GOT3 (cell line): ENCODE measurements around the gene ARL4C.
"Not testable (repeated sequence)": the region's sequence is repeated elsewhere in the genome, so short reads cannot be mapped to it uniquely, and the experiment has no call there.

Source experiments
- DNase-seq: peaks from one replicate; lab custom pipeline; 2025; ENCODE audit warnings: mixed read lengths; lab: John Stamatoyannopoulos, UW

ARL4C gene

GRCh38 chr2:234476766-234477165 is 20.1 kb downstream of the ARL4C start:
- no peak for DNase-seq

GRCh38 chr2:234474654-234475053 is 22.2 kb downstream of the ARL4C start:
- no peak for DNase-seq

GRCh38 chr2:234472155-234472554 is 24.7 kb downstream of the ARL4C start:
- no peak for DNase-seq

GRCh38 chr2:234469972-234470371 is 26.9 kb downstream of the ARL4C start:
- DNase-seq, result no peak

GRCh38 chr2:234469251-234469845 is 27.5 kb downstream of the ARL4C start:
- no peak for DNase-seq

- no peak for DNase-seq
Observed at GRCh38 chr2:234468503-234468902, 28.4 kb downstream of the ARL4C start.

- DNase-seq, result no peak
Observed at GRCh38 chr2:234467289-234467688, 29.6 kb downstream of the ARL4C start.

- DNase-seq, result no peak
Observed at GRCh38 chr2:234464291-234464645, 32.6 kb downstream of the ARL4C start.

GRCh38 chr2:234463626-234464290 is 33.1 kb downstream of the ARL4C start:
- no peak for DNase-seq

GRCh38 chr2:234462218-234462992 is 34.5 kb downstream of the ARL4C start:
- no peak for DNase-seq

- no peak for DNase-seq
Observed at GRCh38 chr2:234459401-234460009, 37.4 kb downstream of the ARL4C start.

- DNase-seq, result no peak
Observed at GRCh38 chr2:234458466-234458865, 38.4 kb downstream of the ARL4C start.

GRCh38 chr2:234457421-234457820 is 39.5 kb downstream of the ARL4C start:
- DNase-seq, result no peak

GRCh38 chr2:234455246-234455645 is 41.6 kb downstream of the ARL4C start:
- not testable (repeated sequence) for DNase-seq

GRCh38 chr2:234454433-234454832 is 42.4 kb downstream of the ARL4C start:
- DNase-seq, result no peak

GRCh38 chr2:234453216-234453615 is 43.7 kb downstream of the ARL4C start:
- no peak for DNase-seq

GRCh38 chr2:234451852-234452625 is 44.8 kb downstream of the ARL4C start:
- DNase-seq, result no peak

- no peak for DNase-seq
Observed at GRCh38 chr2:234451242-234451641, 45.6 kb downstream of the ARL4C start.

GRCh38 chr2:234450431-234451124 is 46.3 kb downstream of the ARL4C start:
- DNase-seq, result no peak

- DNase-seq, result no peak
Observed at GRCh38 chr2:234448506-234449184, 48.2 kb downstream of the ARL4C start.

GRCh38 chr2:234447963-234448362 is 48.9 kb downstream of the ARL4C start:
- no peak for DNase-seq
